Endothelial cell of umbilical vein (primary cell): ENCODE measurements around the gene KIF4A. TPM values are rescaled to one million over a fixed set of nuclear protein-coding genes. Genes with fewer than 3 reads are reported as not detected.

ENCODE experiments used
- BruUV-seq: library from RNA; stranded (reverse); fragments of 400-500 nt; replicated peaks from 2 replicates; lab custom pipeline; 2021; lab: Mats Ljungman, UMichigan
- CTCF ChIA-PET: fragments of 300-600, 350-600 bp; sonication (Branson Sonifier 250); formaldehyde crosslinking; loops from one replicate; lab custom pipeline; 2021; ENCODE audit warnings: antibody characterized with exemption, inconsistent platforms; lab: Charles Lee
- POLR2A ChIA-PET: fragments of 300-600, 350-600 bp; sonication (Branson Sonifier 250); formaldehyde crosslinking; loops from one replicate; lab custom pipeline; 2021; ENCODE audit warnings: antibody characterized with exemption, inconsistent platforms; lab: Charles Lee
- DNase-seq: peaks from one replicate; pipeline ENCODE4 v3.0.0-alpha.2; 2011; ENCODE audit warnings: low read depth, low spot score
- FAIRE-seq: peaks from 2 replicates; lab custom pipeline; 2011; peaks lifted over from hg19 to GRCh38; lab: Jason Lieb, UNC
- H2AFZ ChIP-seq: 2 replicates; pipeline ENCODE4 v1.6.0; 2012; ENCODE audit warnings: low read depth, low read length, control low read depth, inconsistent platforms
- H3K27ac ChIP-seq: 2 replicates; pipeline ENCODE4 v1.5.1; 2011; ENCODE audit warnings: low read depth, mild to moderate bottlenecking, control low read depth, low read length, moderate library complexity; ENCODE audit not compliant: insufficient read depth
- H3K27me3 ChIP-seq, 2 experiments: 2 replicates each; pipeline versions ENCODE4 v1.6.0 to v1.6.1; 2011; ENCODE audit warnings: low read length in 2 of 2, mixed read lengths in 1 of 2; ENCODE audit not compliant: control insufficient read depth in 2 of 2, insufficient read depth in 2 of 2
- H3K36me3 ChIP-seq, 2 experiments: 2 replicates in 1 of 2; 3 replicates in 1 of 2; pipeline ENCODE4 v1.5.1; 2011; ENCODE audit warnings: low read length in 2 of 2, mild to moderate bottlenecking in 1 of 2, moderate library complexity in 1 of 2; ENCODE audit not compliant: control insufficient read depth in 2 of 2, insufficient read depth in 2 of 2; ENCODE audit errors: extremely low read depth in 1 of 2
- H3K4me1 ChIP-seq: 3 replicates; pipeline ENCODE4 v1.5.1; 2011; ENCODE audit warnings: mild to moderate bottlenecking, low read length; ENCODE audit not compliant: control insufficient read depth, insufficient read depth; ENCODE audit errors: extremely low read depth
- H3K4me2 ChIP-seq: 2 replicates; pipeline ENCODE4 v1.6.1; 2011; ENCODE audit warnings: low read length, control low read depth, mixed read lengths; ENCODE audit not compliant: insufficient read depth
- H3K4me3 ChIP-seq, 3 experiments: fragments of 200-600 bp in 1 of 3; sonication (generic), shearing (Covaris generic) in 1 of 3; replicated peaks in 1 of 3; 2 replicates each; pipeline ENCODE4 v1.5.1; 2011 to 2016; ENCODE audit warnings: control low read depth in 3 of 3, low read length in 3 of 3, mild to moderate bottlenecking in 2 of 3, inconsistent platforms in 1 of 3, low read depth in 1 of 3, moderate library complexity in 1 of 3; ENCODE audit not compliant: insufficient read depth in 1 of 3
- H3K79me2 ChIP-seq: 2 replicates; pipeline ENCODE4 v1.6.0; 2012; ENCODE audit warnings: low read length, inconsistent platforms; ENCODE audit not compliant: control insufficient read depth, insufficient read depth
- H3K9ac ChIP-seq: replicated peaks from 2 replicates; pipeline ENCODE3; 2011; ENCODE audit warnings: low read length, control low read depth; ENCODE audit not compliant: insufficient read depth; ENCODE audit errors: extremely low read depth
- H3K9me1 ChIP-seq: replicated peaks from 3 replicates; pipeline ENCODE4 v1.6.0; 2011; ENCODE audit warnings: mild to moderate bottlenecking, low read length; ENCODE audit not compliant: control insufficient read depth, insufficient read depth; ENCODE audit errors: extremely low read depth
- H3K9me3 ChIP-seq: replicated peaks from 2 replicates; pipeline ENCODE4 v1.5.1; 2012; ENCODE audit warnings: low read length, inconsistent platforms; ENCODE audit not compliant: control insufficient read depth, insufficient read depth
- H4K20me1 ChIP-seq: replicated peaks from 2 replicates; pipeline ENCODE3; 2011; ENCODE audit warnings: mild to moderate bottlenecking, low read length; ENCODE audit not compliant: control insufficient read depth, insufficient read depth; ENCODE audit errors: extremely low read depth
- CTCF ChIP-seq, 2 donors: IDR thresholded peaks; 1 replicate in 1 of 2; 2 replicates in 1 of 2; pipeline ENCODE4 v1.5.1; 2011; ENCODE audit warnings: low read length in 2 of 2, mild to moderate bottlenecking in 2 of 2, moderate library complexity in 2 of 2, control low read depth in 1 of 2, inconsistent platforms in 1 of 2, low read depth in 1 of 2; ENCODE audit not compliant: insufficient read depth in 1 of 2; ENCODE audit errors: extremely low read depth in 1 of 2
- EZH2 ChIP-seq: IDR thresholded peaks from 2 replicates; pipeline ENCODE4 v1.6.1; 2012; ENCODE audit warnings: borderline replicate concordance, low read depth, mild to moderate bottlenecking, moderate library complexity, low read length, inconsistent platforms; ENCODE audit not compliant: severe bottlenecking
- FOS ChIP-seq: IDR thresholded peaks from 2 replicates; pipeline ENCODE4 v1.6.1; 2011; ENCODE audit warnings: mild to moderate bottlenecking, low read length, moderate library complexity, borderline replicate concordance; ENCODE audit not compliant: insufficient read depth
- GATA2 ChIP-seq: IDR thresholded peaks from 2 replicates; pipeline ENCODE4 v1.7.0; 2011; ENCODE audit warnings: low read depth, mild to moderate bottlenecking, moderate library complexity, mixed read lengths, low read length; ENCODE audit not compliant: insufficient read length, insufficient read depth
- JUN ChIP-seq: IDR thresholded peaks from 2 replicates; pipeline ENCODE4 v1.6.1; 2011; ENCODE audit warnings: borderline replicate concordance, low read depth; ENCODE audit not compliant: insufficient read length, insufficient read depth
- MAX ChIP-seq: IDR thresholded peaks from 2 replicates; pipeline ENCODE4 v1.6.1; 2011; ENCODE audit not compliant: insufficient read depth, insufficient read length
- MYC ChIP-seq: IDR thresholded peaks from one replicate; pipeline ENCODE4 v1.6.1; 2011; ENCODE audit warnings: mild to moderate bottlenecking, low read depth, low read length
- POLR2A ChIP-seq: IDR thresholded peaks from 2 replicates; pipeline ENCODE4 v1.6.1; 2012; ENCODE audit warnings: low read depth, mild to moderate bottlenecking, control low read depth, low read length
- POLR2AphosphoS5 ChIP-seq: IDR thresholded peaks from 2 replicates; pipeline ENCODE4 v1.6.1; 2012; ENCODE audit warnings: low read depth, mild to moderate bottlenecking, control low read depth, low read length, moderate library complexity; ENCODE audit not compliant: insufficient read depth
- dilution Hi-C: fragments of 300-500 bp; cut with MboI; formaldehyde crosslinking; loops from one replicate; pipeline ENCODE4 v1.15.0; 2019; ENCODE audit warnings: low sequenced_read_pairs; ENCODE audit not compliant: extremely low pct_ligation_motif_present
- intact Hi-C: fragments of 100-400 bp; cut with micrococcal nuclease; formaldehyde crosslinking; loops from one replicate; pipeline ENCODE4 v1.10.0; 2022
- polyA plus RNA-seq, 4 experiments: library from polyadenylated mRNA; depleted of rRNA in 3 of 4; stranded (reverse) in 3 of 4; unstranded in 1 of 4; fragments of >200 nt; gene quantifications; 2 replicates each; pipeline versions ENCODE4 v1.2.1 to v1.2.3, GENCODE V29; 2011 to 2012; ENCODE audit warnings: missing spikeins in 1 of 4
- total RNA-seq: library from RNA; stranded (reverse); gene quantifications from 2 replicates; pipeline ENCODE4 v1.2.3, GENCODE V29; 2021

The KIF4A gene
- total and polyA plus RNA-seq, 2 donors (not counting 3 experiments of a cell fraction or from before 2014, with no cell fraction given): 9.6 to 41.3 TPM

GRCh38 chrX:70254063-70254400 lies 35.9 kb upstream of the KIF4A start:
- Histone ChIP-seq H3K4me2 (no peak overlapping the region), H2AFZ (no peak overlapping the region), H3K27ac (no peak overlapping the region), H3K4me3 (no peak overlapping the region), H3K9ac (no peak overlapping the region), H3K36me3 (no peaks in the 10 kb centered on the region), H3K27me3 (no peaks in the 10 kb centered on the region), H3K9me1 (no peaks in the 10 kb centered on the region), H4K20me1 (no peaks in the 10 kb centered on the region), H3K9me3 (no peaks in the 10 kb centered on the region), H3K4me1 (no peaks in the 10 kb centered on the region), H3K79me2 (no peaks in the 10 kb centered on the region)
- DNase-seq (no peak), FAIRE-seq (no peak)
- dilution Hi-C loops (no loop called here), intact Hi-C loops (no loop called here)
- no TSS peak for BruUV-seq
- TF ChIP-seq MYC (no peak), FOS (no peak), POLR2A (no peak), CTCF (IDR thresholded peaks at IDR 0.05; ENCODE audit: extremely low read depth in 1 of 2, insufficient read depth in 1 of 2, low read depth in 1 of 2, low read length in 2 of 2) (no peak), POLR2AphosphoS5 (no peak), JUN (no peak), MAX (no peak), EZH2 (no peak), GATA2 (no peak)
- CTCF ChIA-PET: no interaction called here
- POLR2A ChIA-PET: no interaction called here
